Measurements from ENCODE around the gene TSKS. TPM values are rescaled to one million over a fixed set of nuclear protein-coding genes. Genes with fewer than 3 reads are reported as not detected.

Gene TSKS, protein sequence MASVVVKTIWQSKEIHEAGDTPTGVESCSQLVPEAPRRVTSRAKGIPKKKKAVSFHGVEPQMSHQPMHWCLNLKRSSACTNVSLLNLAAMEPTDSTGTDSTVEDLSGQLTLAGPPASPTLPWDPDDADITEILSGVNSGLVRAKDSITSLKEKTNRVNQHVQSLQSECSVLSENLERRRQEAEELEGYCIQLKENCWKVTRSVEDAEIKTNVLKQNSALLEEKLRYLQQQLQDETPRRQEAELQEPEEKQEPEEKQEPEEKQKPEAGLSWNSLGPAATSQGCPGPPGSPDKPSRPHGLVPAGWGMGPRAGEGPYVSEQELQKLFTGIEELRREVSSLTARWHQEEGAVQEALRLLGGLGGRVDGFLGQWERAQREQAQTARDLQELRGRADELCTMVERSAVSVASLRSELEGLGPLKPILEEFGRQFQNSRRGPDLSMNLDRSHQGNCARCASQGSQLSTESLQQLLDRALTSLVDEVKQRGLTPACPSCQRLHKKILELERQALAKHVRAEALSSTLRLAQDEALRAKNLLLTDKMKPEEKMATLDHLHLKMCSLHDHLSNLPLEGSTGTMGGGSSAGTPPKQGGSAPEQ
- 1 to 10 TPM in 1 of 4 donors, under 1 TPM in 1, not detected in 2; 0.49 to 4.0 TPM for total RNA-seq

DNA sequence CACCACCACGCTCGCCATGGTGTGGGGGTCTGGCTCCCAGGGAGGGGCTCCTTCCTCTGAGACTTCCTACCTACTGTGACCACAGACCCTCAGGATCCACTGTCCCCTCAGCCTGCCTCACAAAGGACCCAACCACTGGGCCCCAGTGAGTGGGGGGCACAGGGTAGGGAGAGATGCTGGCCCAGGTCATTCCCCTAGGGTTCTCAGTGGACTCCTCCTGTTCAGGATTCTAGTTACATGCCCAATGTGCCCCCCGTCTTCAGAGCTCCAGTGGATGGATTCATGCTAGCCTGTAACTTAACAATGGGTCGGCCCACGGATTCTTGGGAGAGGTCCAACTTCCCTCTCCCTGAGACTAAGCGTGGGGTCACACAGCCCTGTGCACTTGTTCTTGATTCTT, at the start of gene TSKS:
Gene TSKS, minus strand, starts transcription at position 77 of the 400 bp plus-strand sequence. Its CDS starts 59 bp downstream, at position 18.
- no peak for DNase-seq (ENCODE audit: low spot score in 2 of 2)
- WGBS, 2 donors, result 82 to 88% methylated on average over 6 of the region's 6 CpGs
- H3K4me3 ChIP-seq (ENCODE audit: low read depth, poor library complexity, severe bottlenecking), result no peak within 1 kb of the TSS
- TF ChIP-seq, protein P1, sequence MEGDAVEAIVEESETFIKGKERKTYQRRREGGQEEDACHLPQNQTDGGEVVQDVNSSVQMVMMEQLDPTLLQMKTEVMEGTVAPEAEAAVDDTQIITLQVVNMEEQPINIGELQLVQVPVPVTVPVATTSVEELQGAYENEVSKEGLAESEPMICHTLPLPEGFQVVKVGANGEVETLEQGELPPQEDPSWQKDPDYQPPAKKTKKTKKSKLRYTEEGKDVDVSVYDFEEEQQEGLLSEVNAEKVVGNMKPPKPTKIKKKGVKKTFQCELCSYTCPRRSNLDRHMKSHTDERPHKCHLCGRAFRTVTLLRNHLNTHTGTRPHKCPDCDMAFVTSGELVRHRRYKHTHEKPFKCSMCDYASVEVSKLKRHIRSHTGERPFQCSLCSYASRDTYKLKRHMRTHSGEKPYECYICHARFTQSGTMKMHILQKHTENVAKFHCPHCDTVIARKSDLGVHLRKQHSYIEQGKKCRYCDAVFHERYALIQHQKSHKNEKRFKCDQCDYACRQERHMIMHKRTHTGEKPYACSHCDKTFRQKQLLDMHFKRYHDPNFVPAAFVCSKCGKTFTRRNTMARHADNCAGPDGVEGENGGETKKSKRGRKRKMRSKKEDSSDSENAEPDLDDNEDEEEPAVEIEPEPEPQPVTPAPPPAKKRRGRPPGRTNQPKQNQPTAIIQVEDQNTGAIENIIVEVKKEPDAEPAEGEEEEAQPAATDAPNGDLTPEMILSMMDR (IDR thresholded peaks at IDR 0.05), result no peak
- TF ChIP-seq POLR2A (IDR thresholded peaks at IDR 0.05), result no peak
- intact Hi-C loops (cut with DNase I; ENCODE audit: low total_unique reads), result no loop called here

DNA sequence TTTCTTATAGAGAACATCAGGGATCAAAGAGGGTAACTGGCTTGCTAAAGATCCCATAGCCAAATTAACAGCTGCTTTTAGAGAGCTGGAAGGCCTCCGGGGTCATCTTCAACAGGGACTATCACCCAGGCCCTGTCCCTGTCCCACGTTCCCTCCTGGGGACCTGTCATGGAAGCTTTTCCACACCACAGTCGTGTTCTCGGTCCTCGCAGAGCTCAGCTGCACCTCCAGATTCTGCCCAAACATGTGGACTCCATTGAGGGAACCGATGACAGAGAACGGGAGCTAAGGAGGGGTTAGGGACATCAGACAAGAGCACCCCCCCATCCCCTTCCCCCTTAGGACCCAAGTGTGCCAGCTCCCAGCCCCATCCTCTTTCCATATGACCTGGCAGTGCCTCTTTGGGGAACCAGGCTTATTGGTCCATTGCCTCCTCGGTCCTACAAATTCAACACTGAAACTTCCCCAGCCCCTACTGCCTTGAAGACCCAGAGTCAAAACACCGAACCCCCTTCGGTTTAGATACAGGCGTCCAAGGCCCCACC, 49.4 kb upstream of the TSKS start:
- TF ChIP-seq, protein P1 (IDR thresholded peaks at IDR 0.05), result no peak
- no peak for TF ChIP-seq POLR2A (IDR thresholded peaks at IDR 0.05)
- H3K4me3 ChIP-seq (ENCODE audit: low read depth, poor library complexity, severe bottlenecking), result peak overlapping the region; percentile 44
- 37 to 39% methylated on average over 11 of the region's 11 CpGs for WGBS, 2 donors
- DNase-seq (ENCODE audit: low spot score in 2 of 2), result peak in 1 of 2 donors; percentile 88
- intact Hi-C loops (cut with DNase I; ENCODE audit: low total_unique reads), result no loop called here

DNA sequence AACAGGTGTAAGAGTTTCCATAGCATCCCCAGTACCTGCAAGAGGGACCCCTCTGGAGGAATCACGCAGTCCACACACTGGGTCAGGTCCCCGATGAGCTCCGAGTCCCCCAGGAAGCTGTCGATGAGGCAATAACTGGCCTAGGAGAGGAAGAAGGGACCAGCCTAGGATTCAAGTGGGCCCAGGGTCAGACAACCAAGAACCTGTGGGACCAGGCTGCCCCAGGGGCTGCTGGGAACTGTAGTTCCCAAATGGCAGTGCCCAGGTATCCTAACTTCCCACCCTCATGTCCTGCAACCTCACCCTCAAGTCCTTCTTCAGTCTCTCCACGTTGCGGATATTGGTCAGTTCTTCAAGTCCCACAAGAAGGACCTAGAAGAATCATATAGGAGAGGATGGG, 48.2 kb upstream of the TSKS start:
- 93 to 95% methylated on average over 6 of the region's 6 CpGs for WGBS, 2 donors
- TF ChIP-seq POLR2A (IDR thresholded peaks at IDR 0.05), result no peak
- TF ChIP-seq, protein P1 (IDR thresholded peaks at IDR 0.05), result no peak
- intact Hi-C loops (cut with DNase I; ENCODE audit: low total_unique reads), result no loop called here
- no peak for DNase-seq (ENCODE audit: low spot score in 2 of 2)
- H3K4me3 ChIP-seq (ENCODE audit: low read depth, poor library complexity, severe bottlenecking), result no peak overlapping the region

DNA sequence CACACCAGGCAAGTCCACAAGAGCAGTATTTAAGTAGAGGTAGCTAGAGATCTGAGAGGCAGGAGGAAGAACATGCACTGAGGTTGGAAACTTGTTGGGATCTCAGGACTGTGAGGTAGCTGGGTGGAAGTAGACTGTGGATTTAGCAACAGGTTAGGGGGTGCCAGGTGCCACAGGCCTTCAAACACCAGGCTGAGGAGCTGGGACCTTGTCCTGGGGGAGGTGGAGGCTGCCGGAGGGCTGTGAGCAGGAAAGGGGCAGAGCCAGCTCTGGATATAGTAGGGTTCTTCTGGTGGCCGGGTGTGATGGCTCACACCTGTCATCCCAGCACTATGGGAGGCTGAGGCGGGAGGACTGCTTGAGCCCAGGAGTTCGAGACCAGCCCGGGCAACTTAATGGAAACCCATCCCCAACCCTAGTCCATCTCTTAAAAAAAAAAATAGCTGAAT, 46.9 kb upstream of the TSKS start:
- DNase-seq (ENCODE audit: low spot score in 2 of 2), result no peak
- TF ChIP-seq, protein P1 (IDR thresholded peaks at IDR 0.05), result no peak
- TF ChIP-seq POLR2A (IDR thresholded peaks at IDR 0.05), result no peak
- no peak overlapping the region for H3K4me3 ChIP-seq (ENCODE audit: low read depth, poor library complexity, severe bottlenecking)
- intact Hi-C loops (cut with DNase I; ENCODE audit: low total_unique reads), result no loop called here
- 88 to 92% methylated on average over 5 of the region's 5 CpGs for WGBS, 2 donors

DNA sequence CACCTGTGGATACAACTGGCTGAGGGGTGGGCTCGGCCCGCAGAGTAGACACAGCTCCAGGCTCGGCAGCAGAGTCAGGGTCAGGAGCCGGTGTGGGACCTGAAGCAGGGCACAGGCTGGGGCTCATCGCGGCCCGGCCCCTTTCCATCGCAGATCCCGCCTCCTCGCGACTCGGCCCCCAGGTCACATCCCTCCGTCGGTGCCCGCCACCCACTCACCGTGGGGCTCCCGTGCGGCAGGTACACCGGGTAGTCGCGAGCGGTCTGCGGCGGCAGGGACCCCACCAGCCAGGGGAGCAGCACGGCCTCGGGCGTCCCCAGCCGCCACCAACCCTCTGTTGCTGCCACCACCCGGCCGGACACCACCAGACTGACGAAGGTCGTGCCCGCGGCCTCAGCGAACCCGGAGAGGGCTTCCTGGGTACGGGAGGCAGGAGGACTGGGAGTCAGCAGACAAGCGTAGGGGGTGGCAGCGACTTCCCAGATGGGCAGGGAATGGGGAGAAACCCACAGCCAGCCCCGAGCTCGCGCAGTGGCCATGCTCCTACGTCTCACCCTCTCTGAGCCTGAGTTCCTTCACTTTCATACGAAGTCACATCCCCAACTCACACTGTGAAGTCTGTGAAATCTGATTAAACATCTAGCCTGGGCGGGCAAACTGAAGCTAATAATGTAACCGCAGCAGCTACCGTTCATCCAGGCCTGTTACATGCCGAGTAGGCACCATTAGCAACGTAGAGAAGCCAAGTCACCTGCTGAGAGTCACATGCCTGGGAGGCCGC, 46.2 kb upstream of the TSKS start:
- peak; percentile 50 to 94 for DNase-seq (ENCODE audit: low spot score in 2 of 2)
- WGBS, 2 donors, result 10 to 16% methylated on average over 19 to 47 of the region's 50 CpGs
- intact Hi-C loops (cut with DNase I; ENCODE audit: low total_unique reads), result no loop called here
- no peak for TF ChIP-seq POLR2A (IDR thresholded peaks at IDR 0.05)
- TF ChIP-seq, protein P1 (IDR thresholded peaks at IDR 0.05), result no peak
- H3K4me3 ChIP-seq (ENCODE audit: low read depth, poor library complexity, severe bottlenecking), result peak overlapping the region; percentile 45
